ENCODE results near the gene RCL1.

Gene RCL1

GRCh38 chr9:4842734-4843133 is 50.0 kb downstream of the RCL1 start:
- DNase-seq (ENCODE audit: low spot score): no peak

- DNase-seq (ENCODE audit: low spot score): no peak
Measured at GRCh38 chr9:4844056-4844838, 51.5 kb downstream of the RCL1 start.

DNA sequence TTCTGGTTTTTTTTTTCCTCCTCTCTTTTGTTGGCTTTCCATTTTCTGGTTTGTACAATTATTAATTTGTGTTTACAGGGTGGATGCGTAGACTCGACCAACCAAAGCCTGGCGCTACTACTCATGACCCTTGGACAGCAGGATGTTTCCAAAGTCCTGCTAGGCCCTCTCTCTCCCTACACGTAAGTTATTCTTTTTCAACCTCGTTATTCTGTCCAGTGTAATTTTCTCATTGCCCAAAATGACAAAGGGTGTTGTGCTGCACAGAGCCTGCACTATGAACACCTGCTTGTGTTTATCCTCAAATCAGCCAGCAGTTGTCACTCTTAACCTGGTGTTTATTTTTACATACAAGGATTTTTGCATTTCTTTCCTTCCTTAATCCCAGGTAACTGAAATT is 56.6 kb downstream of the RCL1 start:
- no peak for DNase-seq (ENCODE audit: low spot score)

GRCh38 chr9:4850603-4851310 is 58.0 kb downstream of the RCL1 start:
- no peak for DNase-seq (ENCODE audit: low spot score)

GRCh38 chr9:4852419-4852818 is 59.7 kb downstream of the RCL1 start:
- DNase-seq (ENCODE audit: low spot score): no peak

- no peak for DNase-seq (ENCODE audit: low spot score)
Measured at GRCh38 chr9:4854265-4854590, 61.5 kb downstream of the RCL1 start.

- no peak for DNase-seq (ENCODE audit: low spot score)
Measured at GRCh38 chr9:4855841-4856240, 63.1 kb downstream of the RCL1 start.

- DNase-seq (ENCODE audit: low spot score): peak; percentile 9
Measured at GRCh38 chr9:4857163-4857810, 64.5 kb downstream of the RCL1 start.

- no peak for DNase-seq (ENCODE audit: low spot score)
Measured at GRCh38 chr9:4859035-4859434, 66.3 kb downstream of the RCL1 start.

- DNase-seq (ENCODE audit: low spot score): no peak
Measured at GRCh38 chr9:4860383-4860782, 67.6 kb downstream of the RCL1 start.

- no peak for DNase-seq (ENCODE audit: low spot score)
Measured at GRCh38 chr9:4861145-4861544, 68.4 kb downstream of the RCL1 start.

DNA sequence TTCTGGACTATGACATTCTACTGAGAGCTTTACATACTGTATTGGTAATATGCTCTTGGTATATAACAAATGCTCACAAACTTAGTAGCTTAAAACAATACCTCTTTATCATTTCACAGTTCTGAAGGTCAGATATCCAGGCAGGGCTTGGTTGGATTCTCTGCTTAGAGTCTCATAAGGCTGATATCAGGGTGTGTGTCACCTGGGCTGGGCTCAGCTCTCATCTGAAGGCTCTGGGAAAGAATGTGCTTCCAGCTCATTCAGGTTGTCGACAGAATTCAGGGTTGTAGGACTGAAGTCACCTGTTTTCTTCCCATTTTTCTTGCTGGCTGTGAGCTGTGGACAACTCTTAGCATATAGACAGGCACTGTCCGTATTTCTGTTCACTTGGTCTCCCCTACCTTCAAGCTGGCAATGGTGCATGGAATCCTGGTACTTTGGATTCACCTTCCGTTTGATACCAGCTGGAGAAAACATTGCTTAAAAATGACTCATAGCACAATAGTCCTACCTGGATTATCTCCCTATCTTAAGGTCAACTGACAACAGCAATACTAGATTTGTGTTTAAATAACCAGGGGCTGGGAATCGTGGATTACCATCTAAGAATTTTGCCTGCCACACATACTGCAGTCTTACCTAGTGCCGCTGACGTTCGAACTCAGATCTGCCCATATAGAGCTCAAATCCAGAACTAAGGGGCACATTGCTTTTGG is 69.2 kb downstream of the RCL1 start:
- no peak for DNase-seq (ENCODE audit: low spot score)

DNA sequence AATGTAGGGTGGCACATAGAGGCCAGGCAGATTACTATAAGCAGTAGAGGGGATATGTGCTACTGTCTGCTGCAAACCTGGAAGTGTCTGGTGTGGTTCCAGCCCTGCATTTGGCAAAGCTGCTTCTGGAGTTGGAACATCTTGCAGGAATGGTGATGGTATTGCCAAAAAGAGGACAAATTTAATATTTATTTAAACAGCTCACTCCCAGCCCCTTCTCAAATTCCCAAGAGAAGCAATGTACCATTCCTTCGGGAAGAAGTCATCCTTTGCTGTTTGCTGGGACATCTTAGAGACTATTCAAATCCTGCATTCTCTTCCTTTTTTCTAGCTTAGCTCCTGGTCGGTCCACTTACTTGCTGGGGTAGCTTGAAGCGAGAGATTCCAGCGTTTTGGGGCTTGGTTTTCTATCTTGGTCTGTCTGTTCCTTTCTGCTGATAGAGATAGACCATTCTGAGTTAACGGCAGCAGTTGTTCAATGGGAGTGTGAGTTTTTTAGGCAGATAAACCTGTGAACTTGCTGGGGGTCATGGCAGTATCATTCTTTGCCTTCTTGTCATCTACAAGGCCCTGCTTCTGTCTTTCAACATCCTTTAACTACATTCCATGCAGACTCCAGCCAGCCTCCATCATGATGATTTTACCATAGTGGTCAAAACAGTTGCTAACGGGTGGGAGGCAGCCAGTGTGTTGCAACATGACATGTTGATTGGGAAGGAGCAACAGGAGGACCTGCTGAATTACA is 69.9 kb downstream of the RCL1 start:
- DNase-seq (ENCODE audit: low spot score): no peak

DNA sequence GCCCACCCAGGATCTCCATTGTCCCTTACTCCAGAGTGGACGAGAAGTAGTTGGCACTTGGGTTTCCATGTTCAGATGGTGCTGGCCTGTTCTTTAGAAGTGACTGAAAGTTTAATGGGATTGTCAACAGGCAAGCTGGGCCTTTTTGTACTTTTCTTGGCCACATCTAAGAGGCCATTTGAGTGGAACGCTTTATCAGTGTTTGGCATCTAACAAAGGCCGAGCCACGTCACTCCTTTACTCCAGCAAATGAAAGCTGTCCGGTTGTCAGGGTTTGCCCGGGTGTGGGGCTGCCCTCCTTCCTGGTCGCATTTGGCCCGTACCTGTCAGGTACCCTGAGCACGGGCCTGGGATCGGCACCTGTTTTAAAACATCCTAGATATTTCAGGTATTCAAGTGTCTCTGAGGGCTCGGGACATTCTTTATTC is 71.5 kb downstream of the RCL1 start:
- DNase-seq (ENCODE audit: low spot score): no peak

DNA sequence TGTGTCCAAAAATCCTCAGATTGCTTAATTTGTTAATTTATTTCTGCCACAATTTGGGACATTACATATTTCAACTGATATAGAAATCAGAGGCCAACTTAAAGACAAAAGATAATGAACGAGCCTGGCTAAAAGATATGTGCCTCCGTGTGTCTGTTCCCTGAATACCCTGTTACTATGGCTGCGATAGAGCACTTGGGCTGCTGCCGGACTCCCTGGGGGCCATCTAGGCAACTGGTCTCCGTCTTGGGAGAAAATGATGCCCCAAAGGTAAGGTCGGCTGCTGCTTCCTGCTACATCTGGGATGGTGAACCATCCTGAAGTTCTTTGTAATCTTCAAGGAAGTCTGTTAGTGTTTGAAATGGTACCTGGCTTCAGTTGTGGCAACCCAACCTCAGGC is 72.0 kb downstream of the RCL1 start:
- no peak for DNase-seq (ENCODE audit: low spot score)

GRCh38 chr9:4865681-4866080 is 72.9 kb downstream of the RCL1 start:
- DNase-seq (ENCODE audit: low spot score): no peak

- DNase-seq (ENCODE audit: low spot score): no peak
Measured at GRCh38 chr9:4866239-4866969, 73.7 kb downstream of the RCL1 start.

GRCh38 chr9:4873066-4873465 is 80.3 kb downstream of the RCL1 start:
- no peak for DNase-seq (ENCODE audit: low spot score)

GRCh38 chr9:4875559-4875958 is 82.8 kb downstream of the RCL1 start:
- DNase-seq (ENCODE audit: low spot score): no peak

- DNase-seq (ENCODE audit: low spot score): no peak
Measured at GRCh38 chr9:4879115-4879558, 86.4 kb downstream of the RCL1 start.

DNA sequence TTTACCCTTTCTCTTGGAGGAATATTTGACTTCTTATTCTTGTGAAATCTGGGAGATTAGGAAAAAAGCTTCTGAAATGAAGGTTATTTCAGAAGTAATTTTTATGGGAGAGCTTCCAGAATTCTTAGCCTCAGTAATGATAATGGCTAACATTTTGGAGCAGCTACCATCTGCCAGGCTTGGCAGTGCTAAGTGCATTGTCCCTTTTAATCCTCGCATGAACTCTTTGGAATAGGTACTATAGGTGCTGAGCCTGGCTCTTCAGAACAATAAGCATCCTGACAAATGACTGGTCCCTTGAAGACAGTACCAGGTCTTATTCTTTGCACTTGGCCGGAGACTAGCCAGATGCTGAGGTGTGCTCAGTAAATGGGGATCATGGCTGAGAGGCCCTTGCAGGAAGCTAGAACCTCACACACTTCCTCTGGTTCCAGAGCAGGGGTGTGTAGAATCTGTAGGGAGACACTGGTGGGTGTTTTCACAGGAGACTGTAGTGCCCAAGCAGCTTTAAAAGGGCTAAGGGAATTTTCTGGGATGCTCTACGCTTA is 90.7 kb downstream of the RCL1 start:
- DNase-seq (ENCODE audit: low spot score): no peak

Data from COLO829 (cell line).